HG03159 (cell line): ENCODE data around the gene PCBP3.
"Not testable (repeated sequence)": the region's sequence is repeated elsewhere in the genome, so short reads cannot be mapped to it uniquely, and the experiment has no call there.

Experiments used
- ATAC-seq: cut with Tn5 transposase; IDR thresholded peaks from one replicate; pipeline ENCODE4 v1.9.1; 2021; ENCODE audit warnings: mild to moderate bottlenecking, moderate library complexity; ENCODE audit not compliant: unreplicated experiment

The PCBP3 gene

GRCh38 chr21:45972716-45973474, 329.4 kb downstream of the PCBP3 start:
- no peak for ATAC-seq

GRCh38 chr21:45973475-45974072, 330.0 kb downstream of the PCBP3 start:
- ATAC-seq, result peak; percentile 60

- peak; percentile 28 for ATAC-seq
Measured at GRCh38 chr21:45974073-45975019, 330.8 kb downstream of the PCBP3 start.

GRCh38 chr21:45975020-45975666, 331.6 kb downstream of the PCBP3 start:
- ATAC-seq, result no peak

GRCh38 chr21:45975667-45976409, 332.3 kb downstream of the PCBP3 start:
- ATAC-seq, result not testable (repeated sequence)

- no peak for ATAC-seq
Measured at GRCh38 chr21:45976701-45977311, 333.3 kb downstream of the PCBP3 start.

- no peak for ATAC-seq
Measured at GRCh38 chr21:45977396-45977795, 333.9 kb downstream of the PCBP3 start.

- no peak for ATAC-seq
Measured at GRCh38 chr21:45979141-45979631, 335.7 kb downstream of the PCBP3 start.

GRCh38 chr21:45979651-45980050, 336.1 kb downstream of the PCBP3 start:
- no peak for ATAC-seq

GRCh38 chr21:45980271-45980670, 336.7 kb downstream of the PCBP3 start:
- no peak for ATAC-seq

GRCh38 chr21:45980697-45981096, 337.2 kb downstream of the PCBP3 start:
- no peak for ATAC-seq

- no peak for ATAC-seq
Measured at GRCh38 chr21:45981151-45982091, 337.9 kb downstream of the PCBP3 start, which contains the start of gene COL6A1. TSS of gene COL6A1 (plus strand) at chr21:45981770. CDS start at chr21:45981851, 81 bp downstream.

- ATAC-seq, result no peak
Measured at GRCh38 chr21:45982092-45982757, 338.7 kb downstream of the PCBP3 start.

GRCh38 chr21:45982758-45983648, 339.5 kb downstream of the PCBP3 start:
- no peak for ATAC-seq

- ATAC-seq, result no peak
Measured at GRCh38 chr21:45983649-45983965, 340.1 kb downstream of the PCBP3 start.

GRCh38 chr21:45983981-45984551, 340.5 kb downstream of the PCBP3 start:
- ATAC-seq, result no peak
